Upper lobe of left lung (tissue), 4 donors: ENCODE results near the gene KIFBP.

Experiments
- POLR2A ChIP-seq, 4 donors: fragments of 450-650 bp; IDR thresholded peaks; one replicate each; pipeline ENCODE4 v1.5.1; 2016 to 2017; ENCODE audit warnings: antibody characterized with exemption in 4 of 4, mild to moderate bottlenecking in 2 of 4
- POLR2AphosphoS5 ChIP-seq, 2 donors: sonication (generic); formaldehyde crosslinking; IDR thresholded peaks; one replicate each; pipeline ENCODE4 v1.5.1; 2017; ENCODE audit warnings: antibody characterized with exemption in 2 of 2
- TF ChIP-seq, protein P1 (sequence below), 6 experiments: fragments of 450-650 bp in 4 of 6; fragments of 200-600 bp in 2 of 6; sonication (generic) in 2 of 6; IDR thresholded peaks; one replicate each; pipeline ENCODE4 v1.5.1; 2016 to 2019; ENCODE audit warnings: antibody characterized with exemption in 6 of 6

DNA sequence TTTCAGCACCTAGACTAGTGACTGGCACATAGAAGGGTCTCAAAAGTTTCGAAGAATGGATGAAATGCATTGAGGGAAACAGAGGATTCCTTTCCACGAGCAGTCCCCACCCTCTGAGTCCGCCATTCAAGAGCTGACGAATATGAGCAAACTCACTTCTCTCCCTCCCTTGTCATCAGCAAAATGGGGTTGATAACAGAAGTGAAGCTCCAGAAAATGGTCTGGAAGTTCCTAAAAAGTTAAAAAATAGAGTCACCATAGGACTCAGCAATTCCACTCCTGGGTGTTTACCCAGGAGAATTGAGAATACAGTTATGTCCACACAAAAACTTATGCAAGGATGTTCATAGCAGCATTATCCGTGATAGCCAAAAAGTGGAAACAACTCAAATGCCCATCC is 74.3 kb downstream of the KIFBP start:
- TF ChIP-seq POLR2A (IDR thresholded peaks at IDR 0.05) = no peak
- TF ChIP-seq, protein P1, sequence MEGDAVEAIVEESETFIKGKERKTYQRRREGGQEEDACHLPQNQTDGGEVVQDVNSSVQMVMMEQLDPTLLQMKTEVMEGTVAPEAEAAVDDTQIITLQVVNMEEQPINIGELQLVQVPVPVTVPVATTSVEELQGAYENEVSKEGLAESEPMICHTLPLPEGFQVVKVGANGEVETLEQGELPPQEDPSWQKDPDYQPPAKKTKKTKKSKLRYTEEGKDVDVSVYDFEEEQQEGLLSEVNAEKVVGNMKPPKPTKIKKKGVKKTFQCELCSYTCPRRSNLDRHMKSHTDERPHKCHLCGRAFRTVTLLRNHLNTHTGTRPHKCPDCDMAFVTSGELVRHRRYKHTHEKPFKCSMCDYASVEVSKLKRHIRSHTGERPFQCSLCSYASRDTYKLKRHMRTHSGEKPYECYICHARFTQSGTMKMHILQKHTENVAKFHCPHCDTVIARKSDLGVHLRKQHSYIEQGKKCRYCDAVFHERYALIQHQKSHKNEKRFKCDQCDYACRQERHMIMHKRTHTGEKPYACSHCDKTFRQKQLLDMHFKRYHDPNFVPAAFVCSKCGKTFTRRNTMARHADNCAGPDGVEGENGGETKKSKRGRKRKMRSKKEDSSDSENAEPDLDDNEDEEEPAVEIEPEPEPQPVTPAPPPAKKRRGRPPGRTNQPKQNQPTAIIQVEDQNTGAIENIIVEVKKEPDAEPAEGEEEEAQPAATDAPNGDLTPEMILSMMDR (IDR thresholded peaks at IDR 0.05) = no peak
- no peak for TF ChIP-seq POLR2AphosphoS5 (IDR thresholded peaks at IDR 0.05)
